Activated CD4-positive, CD25-positive, alpha-beta regulatory T cell treated with anti-CD3 and anti-CD28 coated beads, Interleukin-2, amount 50 U/mL, for 24 hours (primary cell): ENCODE data around the gene RPS27A.
A peak's percentile ranks its signal among the peaks of the same experiment; 100 is the strongest.
"Not testable (repeated sequence)": the region's sequence is repeated elsewhere in the genome, so short reads cannot be mapped to it uniquely, and the experiment has no call there.

Source experiments
- ATAC-seq, 2 donors: fragments of 150-1000 bp; cut with Tn5 transposase; one replicate each; pipeline ENCODE4 v1.10.0; 2021; ENCODE audit warnings: mild to moderate bottlenecking in 1 of 2, moderate library complexity in 1 of 2

Gene RPS27A

GRCh38 chr2:55239656-55240222 lies 7.3 kb downstream of the RPS27A start:
- no peak for ATAC-seq

GRCh38 chr2:55241582-55241981 lies 9.1 kb downstream of the RPS27A start:
- not testable (repeated sequence) for ATAC-seq

GRCh38 chr2:55242617-55243016 lies 10.1 kb downstream of the RPS27A start:
- no peak for ATAC-seq

GRCh38 chr2:55245411-55245810 lies 12.9 kb downstream of the RPS27A start:
- no peak for ATAC-seq

GRCh38 chr2:55247025-55247424 lies 14.5 kb downstream of the RPS27A start:
- ATAC-seq: no peak

GRCh38 chr2:55252832-55253231 lies 20.3 kb downstream of the RPS27A start:
- no peak for ATAC-seq

GRCh38 chr2:55259586-55259985 lies 27.1 kb downstream of the RPS27A start:
- not testable (repeated sequence) for ATAC-seq

- no peak for ATAC-seq
Measured at GRCh38 chr2:55268288-55268906, 35.9 kb downstream of the RPS27A start.

GRCh38 chr2:55268907-55269644 lies 36.6 kb downstream of the RPS27A start, which contains the start of gene MTIF2:
Gene MTIF2, minus strand, starts transcription at chr2:55269231. Its CDS starts 5,373 bp downstream, at chr2:55263858.
- ATAC-seq: peak; percentile 95 to 97

GRCh38 chr2:55269645-55269990 lies 37.1 kb downstream of the RPS27A start:
- no peak for ATAC-seq

GRCh38 chr2:55274346-55274745 lies 41.9 kb downstream of the RPS27A start:
- not testable (repeated sequence) for ATAC-seq

- no peak for ATAC-seq
Measured at GRCh38 chr2:55277310-55277709, 44.8 kb downstream of the RPS27A start.

GRCh38 chr2:55279214-55279835 lies 46.8 kb downstream of the RPS27A start:
- not testable (repeated sequence) for ATAC-seq

- not testable (repeated sequence) for ATAC-seq
Measured at GRCh38 chr2:55279859-55280424, 47.5 kb downstream of the RPS27A start.

- not testable (repeated sequence) for ATAC-seq
Measured at GRCh38 chr2:55280851-55281546, 48.5 kb downstream of the RPS27A start.

- peak; percentile 99 for ATAC-seq
Measured at GRCh38 chr2:55282110-55282917, 49.8 kb downstream of the RPS27A start.

GRCh38 chr2:55283083-55283482 lies 50.6 kb downstream of the RPS27A start:
- ATAC-seq: no peak
